GM12801 (cell line): ENCODE data around the gene HEXD.

Experiments used
- CTCF ChIP-seq: IDR thresholded peaks from one replicate; pipeline ENCODE4 v1.5.1; 2011; ENCODE audit warnings: control low read depth; ENCODE audit not compliant: insufficient read length; ENCODE audit errors: extremely low read depth

Gene HEXD

GRCh38 chr17:82373731-82374625 lies 44.2 kb upstream of the HEXD start:
- no peak for TF ChIP-seq CTCF

GRCh38 chr17:82374626-82375331 lies 43.4 kb upstream of the HEXD start:
- no peak for TF ChIP-seq CTCF

- TF ChIP-seq CTCF: no peak
Measured at GRCh38 chr17:82375359-82376041, 42.6 kb upstream of the HEXD start.

- TF ChIP-seq CTCF: no peak
Measured at GRCh38 chr17:82376042-82376730, 42.0 kb upstream of the HEXD start.

- TF ChIP-seq CTCF: no peak
Measured at GRCh38 chr17:82377924-82378740, 40.0 kb upstream of the HEXD start.

GRCh38 chr17:82378741-82379021 lies 39.5 kb upstream of the HEXD start:
- TF ChIP-seq CTCF: no peak
